ENCODE measurements around the gene CNR2. TPM values are rescaled to one million over a fixed set of nuclear protein-coding genes. Genes with fewer than 3 reads are reported as not detected.

Gene CNR2
- total RNA-seq, 1 donor from 2014 or later = not detected

DNA sequence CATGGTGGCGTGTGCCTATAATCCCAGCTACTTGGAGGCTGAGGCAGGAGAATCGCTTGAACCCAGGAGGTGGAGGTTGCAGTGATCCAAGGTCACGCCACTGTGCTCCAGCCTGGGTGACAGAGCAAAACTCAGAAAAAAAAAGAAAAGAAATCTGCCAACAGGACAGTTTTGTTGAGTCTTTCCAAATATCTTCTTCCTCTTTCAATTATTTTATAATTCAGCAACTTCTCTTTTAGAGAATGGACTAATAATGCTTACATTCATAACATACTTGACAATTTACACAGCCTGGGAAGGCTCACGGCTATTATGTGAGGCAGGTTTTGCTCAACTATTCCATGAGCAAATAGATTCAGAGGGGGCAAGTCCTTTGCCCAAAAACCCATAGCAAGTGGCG lies 18.1 kb downstream of the CNR2 start:
- no peaks in the 10 kb centered on the region for H3K36me3 Mint-ChIP-seq
- no peak overlapping the region for H3K27ac Mint-ChIP-seq
- peaks cover 18% of the 10 kb centered on the region for H3K27me3 Mint-ChIP-seq

DNA sequence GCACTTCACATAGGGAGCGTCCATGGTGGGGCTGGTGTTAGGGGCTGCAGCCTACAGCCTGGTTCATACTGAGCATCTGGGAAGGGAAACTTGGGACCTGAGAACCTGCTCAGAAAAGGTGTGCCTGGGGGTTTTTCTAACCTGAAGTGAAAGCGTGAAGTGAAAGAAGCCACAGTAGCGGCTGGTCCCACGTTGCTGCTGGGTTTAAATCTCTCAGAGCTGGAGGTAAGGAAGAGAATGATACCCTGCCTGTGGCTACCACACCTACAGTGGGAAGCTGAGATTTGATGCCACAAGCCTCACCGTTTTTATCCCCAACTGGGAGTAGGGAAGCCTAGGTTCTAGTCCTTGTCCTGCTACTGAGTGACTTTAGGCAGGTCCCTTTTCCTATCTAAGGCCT lies 24.1 kb downstream of the CNR2 start:
- no peaks in the 10 kb centered on the region for H3K36me3 Mint-ChIP-seq
- no peaks in the 10 kb centered on the region for H3K4me1 Mint-ChIP-seq (ENCODE audit: unreplicated experiment)
- no peak overlapping the region for H3K27ac Mint-ChIP-seq
- TF ChIP-seq, protein P1, sequence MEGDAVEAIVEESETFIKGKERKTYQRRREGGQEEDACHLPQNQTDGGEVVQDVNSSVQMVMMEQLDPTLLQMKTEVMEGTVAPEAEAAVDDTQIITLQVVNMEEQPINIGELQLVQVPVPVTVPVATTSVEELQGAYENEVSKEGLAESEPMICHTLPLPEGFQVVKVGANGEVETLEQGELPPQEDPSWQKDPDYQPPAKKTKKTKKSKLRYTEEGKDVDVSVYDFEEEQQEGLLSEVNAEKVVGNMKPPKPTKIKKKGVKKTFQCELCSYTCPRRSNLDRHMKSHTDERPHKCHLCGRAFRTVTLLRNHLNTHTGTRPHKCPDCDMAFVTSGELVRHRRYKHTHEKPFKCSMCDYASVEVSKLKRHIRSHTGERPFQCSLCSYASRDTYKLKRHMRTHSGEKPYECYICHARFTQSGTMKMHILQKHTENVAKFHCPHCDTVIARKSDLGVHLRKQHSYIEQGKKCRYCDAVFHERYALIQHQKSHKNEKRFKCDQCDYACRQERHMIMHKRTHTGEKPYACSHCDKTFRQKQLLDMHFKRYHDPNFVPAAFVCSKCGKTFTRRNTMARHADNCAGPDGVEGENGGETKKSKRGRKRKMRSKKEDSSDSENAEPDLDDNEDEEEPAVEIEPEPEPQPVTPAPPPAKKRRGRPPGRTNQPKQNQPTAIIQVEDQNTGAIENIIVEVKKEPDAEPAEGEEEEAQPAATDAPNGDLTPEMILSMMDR (conservative IDR thresholded peaks at IDR 0.05) = no peak
- H3K27me3 Mint-ChIP-seq = peaks cover 3% of the 10 kb centered on the region
- H3K4me3 Mint-ChIP-seq = no peak overlapping the region
- DNase-seq (ENCODE audit: extremely low spot score, unreplicated experiment) = no peak
- no peaks in the 10 kb centered on the region for H3K9me3 Mint-ChIP-seq

More for the DNA sequence above, 18.1 kb downstream of the CNR2 start:
- no peaks in the 10 kb centered on the region for H3K9me3 Mint-ChIP-seq
- H3K4me1 Mint-ChIP-seq (ENCODE audit: unreplicated experiment) = no peaks in the 10 kb centered on the region
- DNase-seq (ENCODE audit: extremely low spot score, unreplicated experiment) = no peak
- TF ChIP-seq, protein P1 (conservative IDR thresholded peaks at IDR 0.05) = no peak
- H3K4me3 Mint-ChIP-seq = no peak overlapping the region

DNA sequence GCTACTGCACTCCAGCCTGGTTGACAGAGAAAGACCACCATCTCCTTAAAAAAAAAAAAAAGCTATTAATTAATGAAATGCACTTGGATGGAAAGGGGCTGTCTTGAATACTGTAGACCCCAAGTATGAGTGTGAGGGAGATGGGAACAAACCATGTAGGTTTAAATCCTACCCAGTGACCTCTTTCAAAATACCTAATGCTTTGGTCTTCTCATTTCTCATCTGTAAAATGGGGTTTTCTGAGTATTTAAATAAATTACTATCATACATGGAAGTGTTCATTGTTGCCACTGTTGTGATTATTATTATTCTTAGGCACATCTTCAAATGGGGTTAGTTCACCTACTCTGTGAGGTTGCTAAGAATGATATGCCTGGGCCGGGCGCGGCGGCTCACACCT lies 27.9 kb downstream of the CNR2 start:
- H3K4me1 Mint-ChIP-seq (ENCODE audit: unreplicated experiment) = no peaks in the 10 kb centered on the region

DNA sequence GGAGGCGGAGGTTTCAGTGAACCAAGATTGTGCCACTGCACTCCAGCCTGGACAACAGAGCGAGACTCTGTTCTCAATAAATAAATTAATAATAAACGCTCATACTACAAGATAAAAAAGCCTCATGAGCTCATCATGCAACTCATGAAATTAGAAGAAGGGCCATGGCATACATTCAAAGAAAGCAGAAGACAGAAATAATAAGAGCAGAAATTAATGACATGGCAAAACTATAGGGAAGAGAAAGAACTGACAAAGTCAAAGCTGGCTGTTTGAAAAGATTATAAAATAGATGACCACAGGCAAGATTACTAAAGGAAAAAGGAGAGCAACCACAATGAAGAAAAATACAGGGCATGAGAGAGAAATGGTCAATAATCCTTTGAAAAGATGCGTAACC lies 30.4 kb downstream of the CNR2 start:
- Mint-ChIP-seq H3K4me1 (ENCODE audit: unreplicated experiment) (no peaks in the 10 kb centered on the region), H3K36me3 (no peaks in the 10 kb centered on the region), H3K27ac (no peak overlapping the region), H3K27me3 (no peaks in the 10 kb centered on the region), H3K9me3 (peaks cover 12% of the 10 kb centered on the region), H3K4me3 (no peak overlapping the region)
- TF ChIP-seq, protein P1 (conservative IDR thresholded peaks at IDR 0.05) = no peak
- DNase-seq (ENCODE audit: extremely low spot score, unreplicated experiment) = no peak

More for the DNA sequence above, 27.9 kb downstream of the CNR2 start:
- no peak for DNase-seq (ENCODE audit: extremely low spot score, unreplicated experiment)
- Mint-ChIP-seq H3K9me3 (no peaks in the 10 kb centered on the region), H3K27ac (no peak overlapping the region), H3K27me3 (no peaks in the 10 kb centered on the region), H3K4me3 (no peak overlapping the region), H3K36me3 (no peaks in the 10 kb centered on the region)
- TF ChIP-seq, protein P1 (conservative IDR thresholded peaks at IDR 0.05) = no peak

- peaks cover 13% of the 10 kb centered on the region for H3K9me3 Mint-ChIP-seq
- H3K36me3 Mint-ChIP-seq = no peaks in the 10 kb centered on the region
- H3K27me3 Mint-ChIP-seq = no peaks in the 10 kb centered on the region
- no peaks in the 10 kb centered on the region for H3K4me1 Mint-ChIP-seq (ENCODE audit: unreplicated experiment)
- H3K4me3 Mint-ChIP-seq = no peak overlapping the region
- TF ChIP-seq, protein P1 (conservative IDR thresholded peaks at IDR 0.05) = no peak
- no peak for DNase-seq (ENCODE audit: extremely low spot score, unreplicated experiment)
- H3K27ac Mint-ChIP-seq = no peak overlapping the region
Observed at GRCh38 chr1:23879809-23880208, 33.4 kb downstream of the CNR2 start.

DNA sequence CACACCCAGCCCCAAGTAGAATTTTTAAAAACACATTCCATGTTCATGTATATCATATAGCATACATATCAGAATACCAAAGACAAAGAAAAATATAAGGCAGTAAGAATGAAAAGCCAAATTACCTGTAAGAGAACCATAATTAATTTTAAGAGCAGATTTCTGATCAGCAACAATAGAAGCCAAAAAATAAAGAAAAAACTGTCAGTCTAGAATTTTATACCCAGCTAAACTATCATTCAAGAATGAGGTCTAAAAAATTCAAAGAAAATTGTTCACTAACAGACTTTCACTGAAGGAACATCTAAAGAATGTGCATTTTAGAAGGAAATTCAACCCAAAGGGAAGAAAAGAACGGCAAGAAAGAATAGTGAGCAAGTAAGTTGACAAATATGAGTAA lies 34.5 kb downstream of the CNR2 start:
- H3K27ac Mint-ChIP-seq = no peak overlapping the region
- H3K4me3 Mint-ChIP-seq = no peak overlapping the region
- H3K36me3 Mint-ChIP-seq = no peaks in the 10 kb centered on the region
- TF ChIP-seq, protein P1 (conservative IDR thresholded peaks at IDR 0.05) = no peak
- H3K9me3 Mint-ChIP-seq = peaks cover 13% of the 10 kb centered on the region
- H3K27me3 Mint-ChIP-seq = no peaks in the 10 kb centered on the region
- no peaks in the 10 kb centered on the region for H3K4me1 Mint-ChIP-seq (ENCODE audit: unreplicated experiment)
- DNase-seq (ENCODE audit: extremely low spot score, unreplicated experiment) = no peak
